GM21529 (cell line): ENCODE results near the gene VPS51.
A peak's percentile ranks its signal among the peaks of the same experiment; 100 is the strongest.
"Not testable (repeated sequence)": the region's sequence is repeated elsewhere in the genome, so short reads cannot be mapped to it uniquely, and the experiment has no call there.

ENCODE experiments used
- ATAC-seq: cut with Tn5 transposase; IDR thresholded peaks from one replicate; pipeline ENCODE4 v1.9.1; 2021; ENCODE audit not compliant: unreplicated experiment

The VPS51 gene

GRCh38 chr11:65118097-65118837 lies 22.3 kb downstream of the VPS51 start:
- no peak for ATAC-seq

GRCh38 chr11:65118891-65119669 lies 23.1 kb downstream of the VPS51 start:
- not testable (repeated sequence) for ATAC-seq

GRCh38 chr11:65119670-65119995 lies 23.6 kb downstream of the VPS51 start:
- ATAC-seq: no peak

GRCh38 chr11:65120831-65121230 lies 24.8 kb downstream of the VPS51 start:
- ATAC-seq: no peak

- ATAC-seq: no peak
These were observed 25.4 kb downstream of the VPS51 start for GRCh38 chr11:65121447-65121864.

- ATAC-seq: peak; percentile 65
These were observed 26.1 kb downstream of the VPS51 start, which contains the start of the genes FAU and MRPL49 for GRCh38 chr11:65121865-65122696. TSS of gene FAU (minus strand) at chr11:65122134. CDS start at chr11:65121813, 321 bp downstream. TSS of gene MRPL49 (plus strand) at chr11:65122321. CDS start at chr11:65122347, 26 bp downstream.

- ATAC-seq: no peak
These were observed 28.6 kb downstream of the VPS51 start for GRCh38 chr11:65124480-65125196.

- ATAC-seq: no peak
These were observed 29.4 kb downstream of the VPS51 start for GRCh38 chr11:65125197-65126056.

GRCh38 chr11:65126624-65127274 lies 30.7 kb downstream of the VPS51 start:
- ATAC-seq: no peak

- no peak for ATAC-seq
These were observed 31.6 kb downstream of the VPS51 start for GRCh38 chr11:65127473-65128181.

- no peak for ATAC-seq
These were observed 32.5 kb downstream of the VPS51 start for GRCh38 chr11:65128182-65129145.

- ATAC-seq: no peak
These were observed 33.8 kb downstream of the VPS51 start for GRCh38 chr11:65129649-65130441.

GRCh38 chr11:65130631-65131416 lies 34.8 kb downstream of the VPS51 start:
- ATAC-seq: no peak

- ATAC-seq: no peak
These were observed 35.4 kb downstream of the VPS51 start for GRCh38 chr11:65131417-65131776.

- no peak for ATAC-seq
These were observed 35.9 kb downstream of the VPS51 start for GRCh38 chr11:65131895-65132237.
